WI38 (cell line): Measurements from ENCODE around the gene GHR.

ENCODE experiments used
- H3K4me3 ChIP-seq: 2 replicates; pipeline ENCODE4 v1.5.1; 2011; ENCODE audit warnings: low read depth, mild to moderate bottlenecking, control low read depth, low read length
- CTCF ChIP-seq: IDR thresholded peaks from 2 replicates; pipeline ENCODE4 v1.5.1; 2012; ENCODE audit warnings: low read depth, mild to moderate bottlenecking, control low read depth, low read length

Gene GHR

GRCh38 chr5:42587096-42587723 is 164.0 kb downstream of the GHR start:
- no peak for TF ChIP-seq CTCF
- H3K4me3 ChIP-seq: no peak overlapping the region

- H3K4me3 ChIP-seq: no peak overlapping the region
- TF ChIP-seq CTCF: no peak
These were observed 167.3 kb downstream of the GHR start for GRCh38 chr5:42590566-42590965.

GRCh38 chr5:42591015-42591414 is 167.8 kb downstream of the GHR start:
- no peak for TF ChIP-seq CTCF
- H3K4me3 ChIP-seq: no peak overlapping the region

- TF ChIP-seq CTCF: no peak
- no peak overlapping the region for H3K4me3 ChIP-seq
These were observed 169.3 kb downstream of the GHR start for GRCh38 chr5:42592401-42593140.

- TF ChIP-seq CTCF: no peak
These were observed 170.4 kb downstream of the GHR start for GRCh38 chr5:42593591-42593990.

GRCh38 chr5:42595597-42595996 is 172.4 kb downstream of the GHR start:
- no peak overlapping the region for H3K4me3 ChIP-seq

More at GRCh38 chr5:42593591-42593990, 170.4 kb downstream of the GHR start:
- no peak overlapping the region for H3K4me3 ChIP-seq

More at GRCh38 chr5:42595597-42595996, 172.4 kb downstream of the GHR start:
- TF ChIP-seq CTCF: no peak
